Measurements from ENCODE around the gene HDAC1. TPM values are rescaled to one million over a fixed set of nuclear protein-coding genes. Genes with fewer than 3 reads are reported as not detected.

The HDAC1 gene
- total and polyA plus RNA-seq, 2 of the 4 experiments (the other 2 are of a cell fraction) = 95.5 to 139 TPM

DNA sequence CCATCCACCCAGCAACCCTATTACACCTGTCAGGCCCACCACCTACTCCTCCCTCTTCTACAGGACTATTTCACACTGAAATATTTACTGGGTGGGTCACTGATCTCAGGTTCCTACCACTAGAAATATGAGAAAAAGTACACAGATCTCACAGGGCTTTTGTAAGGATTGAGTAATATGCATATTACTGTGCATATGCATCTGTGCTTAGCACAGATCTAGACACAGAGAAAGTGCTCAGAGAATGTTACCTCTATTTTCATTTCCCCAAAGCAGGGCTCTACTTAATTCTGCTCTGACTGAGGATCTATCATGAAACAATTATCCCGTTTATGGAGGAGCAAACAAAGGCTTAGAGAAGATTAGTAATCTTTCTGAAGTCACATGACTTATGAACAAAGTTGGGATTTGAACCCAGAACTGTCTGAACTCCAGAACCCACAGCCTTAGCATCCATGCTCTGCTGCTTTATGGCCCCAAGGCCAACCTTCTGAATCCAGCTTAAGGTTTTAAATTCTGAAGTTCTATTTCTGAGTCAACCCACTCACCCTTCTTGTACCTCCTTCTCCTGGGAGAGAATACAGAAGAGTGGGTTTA, 82.2 kb downstream of the HDAC1 start:
- Histone ChIP-seq H3K9me3 (ENCODE audit: control insufficient read depth, insufficient read depth, low read length) (no peaks in the 10 kb centered on the region), H3K4me3 (ENCODE audit: insufficient read depth, low read depth, low read length) (no peak overlapping the region), H2BK20ac (ENCODE audit: low read depth, low read length) (no peak overlapping the region), H2AK5ac (ENCODE audit: low read depth, low read length) (no peak overlapping the region), H3K4me1 (ENCODE audit: control insufficient read depth, insufficient read depth, low read length) (no peaks in the 10 kb centered on the region), H4K8ac (ENCODE audit: low read depth in 2 of 2, low read length in 2 of 2) (no peak overlapping the region), H3K4ac (ENCODE audit: low read depth, low read length) (no peak overlapping the region), H2BK5ac (ENCODE audit: low read depth, low read length, poor library complexity, severe bottlenecking) (no peak overlapping the region), H4K5ac (ENCODE audit: low read depth, low read length) (no peak overlapping the region), H3K36me3 (ENCODE audit: control insufficient read depth, insufficient read depth, low read length) (peaks cover 64% of the 10 kb centered on the region), H3K18ac (ENCODE audit: low read depth, low read length) (no peak overlapping the region), H3K9ac (ENCODE audit: low read depth, low read length) (no peak overlapping the region), H4K91ac (ENCODE audit: insufficient read depth, low read depth, low read length) (no peak overlapping the region), H3K14ac (replicated peaks; ENCODE audit: low read depth, low read length) (no peak overlapping the region), H2AK9ac (replicated peaks; ENCODE audit: low read depth, low read length, poor library complexity) (no peak overlapping the region), H3K23ac (ENCODE audit: low read depth, low read length) (no peak overlapping the region), H3K56ac (ENCODE audit: extremely low read depth, insufficient read depth, low read length) (no peak overlapping the region), H3K27me3 (ENCODE audit: control insufficient read depth, insufficient read depth, low read length) (no peaks in the 10 kb centered on the region), H3K4me2 (ENCODE audit: low read depth, low read length) (no peak overlapping the region), H2AFZ (replicated peaks; ENCODE audit: low read length, poor library complexity) (no peak overlapping the region), H4K20me1 (ENCODE audit: insufficient read depth, low read length) (peaks cover 4% of the 10 kb centered on the region; the same call in 1 of the 2 replicates), H3K79me1 (ENCODE audit: low read depth in 1 of 2, low read length in 2 of 2) (peaks cover 3 to 12% of the 10 kb centered on the region in 2 experiments; a peak in 3 of 4 replicates), H3K27ac (ENCODE audit: insufficient read depth, low read length) (no peak overlapping the region), H3K9me1 (ENCODE audit: insufficient read depth, low read length) (no peaks in the 10 kb centered on the region), H2BK120ac (ENCODE audit: low read depth, low read length) (no peak overlapping the region), H2BK15ac (ENCODE audit: low read depth, low read length) (no peak overlapping the region)
- intact Hi-C loops (cut with micrococcal nuclease) = no loop called here
- in situ Hi-C loops (cut with MboI; ENCODE audit: low sequenced_read_pairs) = no loop called here
- TF ChIP-seq RAD21 (IDR thresholded peaks at IDR 0.05; ENCODE audit: low read length) (no peak), FOS (IDR thresholded peaks at IDR 0.05; ENCODE audit: low read depth, low read length) (no peak), SMC3 (IDR thresholded peaks at IDR 0.05; ENCODE audit: low read depth, low read length) (no peak), MAZ (IDR thresholded peaks at IDR 0.05; ENCODE audit: borderline replicate concordance, low read depth, low read length) (no peak), RFX5 (IDR thresholded peaks at IDR 0.05; ENCODE audit: low read depth, low read length) (no peak), BHLHE40 (IDR thresholded peaks at IDR 0.05; ENCODE audit: low read depth, low read length) (no peak), CHD1 (IDR thresholded peaks at IDR 0.05; ENCODE audit: low read depth, low read length) (no peak), NFE2L2 (IDR thresholded peaks at IDR 0.05; ENCODE audit: low read depth, low read length) (no peak), RCOR1 (IDR thresholded peaks at IDR 0.05; ENCODE audit: insufficient replicate concordance, low read length) (no peak), MAFK (IDR thresholded peaks at IDR 0.05; ENCODE audit: low read depth, low read length) (no peak), POLR2A (IDR thresholded peaks at IDR 0.05; ENCODE audit: low read depth, low read length) (no peak), MXI1 (IDR thresholded peaks at IDR 0.05; ENCODE audit: borderline replicate concordance, low read depth, low read length) (no peak), CEBPB (IDR thresholded peaks at IDR 0.05; ENCODE audit: low read depth, low read length) (no peak)
- TF ChIP-seq, protein P1, sequence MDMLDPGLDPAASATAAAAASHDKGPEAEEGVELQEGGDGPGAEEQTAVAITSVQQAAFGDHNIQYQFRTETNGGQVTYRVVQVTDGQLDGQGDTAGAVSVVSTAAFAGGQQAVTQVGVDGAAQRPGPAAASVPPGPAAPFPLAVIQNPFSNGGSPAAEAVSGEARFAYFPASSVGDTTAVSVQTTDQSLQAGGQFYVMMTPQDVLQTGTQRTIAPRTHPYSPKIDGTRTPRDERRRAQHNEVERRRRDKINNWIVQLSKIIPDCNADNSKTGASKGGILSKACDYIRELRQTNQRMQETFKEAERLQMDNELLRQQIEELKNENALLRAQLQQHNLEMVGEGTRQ (IDR thresholded peaks at IDR 0.05; ENCODE audit: low read depth, low read length) = no peak
- TF ChIP-seq, protein P2, sequence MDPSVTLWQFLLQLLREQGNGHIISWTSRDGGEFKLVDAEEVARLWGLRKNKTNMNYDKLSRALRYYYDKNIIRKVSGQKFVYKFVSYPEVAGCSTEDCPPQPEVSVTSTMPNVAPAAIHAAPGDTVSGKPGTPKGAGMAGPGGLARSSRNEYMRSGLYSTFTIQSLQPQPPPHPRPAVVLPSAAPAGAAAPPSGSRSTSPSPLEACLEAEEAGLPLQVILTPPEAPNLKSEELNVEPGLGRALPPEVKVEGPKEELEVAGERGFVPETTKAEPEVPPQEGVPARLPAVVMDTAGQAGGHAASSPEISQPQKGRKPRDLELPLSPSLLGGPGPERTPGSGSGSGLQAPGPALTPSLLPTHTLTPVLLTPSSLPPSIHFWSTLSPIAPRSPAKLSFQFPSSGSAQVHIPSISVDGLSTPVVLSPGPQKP (IDR thresholded peaks at IDR 0.05; ENCODE audit: borderline replicate concordance, low read depth, low read length) = no peak
- TF ChIP-seq, protein P3, sequence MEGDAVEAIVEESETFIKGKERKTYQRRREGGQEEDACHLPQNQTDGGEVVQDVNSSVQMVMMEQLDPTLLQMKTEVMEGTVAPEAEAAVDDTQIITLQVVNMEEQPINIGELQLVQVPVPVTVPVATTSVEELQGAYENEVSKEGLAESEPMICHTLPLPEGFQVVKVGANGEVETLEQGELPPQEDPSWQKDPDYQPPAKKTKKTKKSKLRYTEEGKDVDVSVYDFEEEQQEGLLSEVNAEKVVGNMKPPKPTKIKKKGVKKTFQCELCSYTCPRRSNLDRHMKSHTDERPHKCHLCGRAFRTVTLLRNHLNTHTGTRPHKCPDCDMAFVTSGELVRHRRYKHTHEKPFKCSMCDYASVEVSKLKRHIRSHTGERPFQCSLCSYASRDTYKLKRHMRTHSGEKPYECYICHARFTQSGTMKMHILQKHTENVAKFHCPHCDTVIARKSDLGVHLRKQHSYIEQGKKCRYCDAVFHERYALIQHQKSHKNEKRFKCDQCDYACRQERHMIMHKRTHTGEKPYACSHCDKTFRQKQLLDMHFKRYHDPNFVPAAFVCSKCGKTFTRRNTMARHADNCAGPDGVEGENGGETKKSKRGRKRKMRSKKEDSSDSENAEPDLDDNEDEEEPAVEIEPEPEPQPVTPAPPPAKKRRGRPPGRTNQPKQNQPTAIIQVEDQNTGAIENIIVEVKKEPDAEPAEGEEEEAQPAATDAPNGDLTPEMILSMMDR (conservative IDR thresholded peaks at IDR 0.05; ENCODE audit: low read depth, low read length) = no peak
- ChIA-PET POLR2A (ENCODE audit: unreplicated experiment) (no interaction called here), CTCF (no interaction called here)
- no CpG with 5 or more reads among the region's 1 CpG for WGBS, 2 experiments (ENCODE audit: extremely low coverage in 2 of 2, insufficient read length in 1 of 2)
- ATAC-seq (ENCODE audit: low read depth) (no peak), DNase-seq (no peak)
- dilution Hi-C loops (cut with HindIII; ENCODE audit: low sequenced_read_pairs, unreplicated experiment) = no loop called here
- no TSS peak for BruUV-seq (replicated peaks)

All from IMR-90 (cell line).